ENCODE results near the gene IRX3. TPM values are rescaled to one million over a fixed set of nuclear protein-coding genes. Genes with fewer than 3 reads are reported as not detected.
A peak's percentile ranks its signal among the peaks of the same experiment; 100 is the strongest.

Gene IRX3
- total RNA-seq, 2 donors from 2014 or later, result 0.54 TPM; not detected in 1

DNA sequence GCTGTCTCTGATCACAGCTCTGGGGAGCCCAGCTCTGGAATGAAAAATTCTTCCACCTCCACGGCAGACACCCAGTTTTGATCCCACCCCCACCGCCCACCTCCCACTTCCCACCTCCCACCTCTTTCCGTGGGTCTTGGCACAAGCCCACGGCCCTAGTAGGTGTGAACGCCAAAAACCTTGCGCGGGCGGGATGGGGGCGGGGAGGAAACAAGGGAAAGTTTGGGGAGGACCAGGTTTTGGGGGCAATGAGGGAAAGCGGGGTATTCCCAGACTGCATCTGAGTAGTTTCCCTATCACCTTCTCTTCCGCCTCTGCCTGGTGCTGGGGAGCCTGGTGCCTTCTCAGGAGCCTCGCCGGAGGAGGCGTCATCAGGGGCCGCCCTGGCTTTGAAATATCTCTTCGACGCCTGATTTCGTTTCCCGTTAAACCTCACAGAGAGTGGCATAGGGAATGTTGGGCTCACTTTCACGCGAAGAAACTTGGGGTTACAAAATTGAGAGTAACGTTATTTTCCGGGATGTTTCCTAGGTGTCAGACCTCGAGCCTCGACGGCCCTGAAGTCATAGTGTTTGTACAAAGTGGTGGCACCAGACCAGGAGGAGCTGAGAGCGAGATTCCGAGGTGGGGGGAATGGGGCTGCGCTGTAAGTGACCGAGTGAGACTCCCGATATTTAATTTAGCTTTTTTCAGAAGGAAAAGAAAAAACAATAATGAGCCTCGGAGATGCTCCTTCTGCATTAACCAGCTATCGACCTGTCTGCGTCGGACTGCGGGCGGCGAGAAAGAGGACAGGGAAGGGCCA lies 1.6 kb upstream of the IRX3 start:
- Histone ChIP-seq H3K27ac (no peak overlapping the region), H3K9me3 (no peaks in the 10 kb centered on the region), H3K36me3 (no peaks in the 10 kb centered on the region), H3K9ac (ENCODE audit: low read depth in 2 of 2, low read length in 2 of 2) (no peak overlapping the region), H3K27me3 (peaks cover 85% of the 10 kb centered on the region), H3K4me1 (no peaks in the 10 kb centered on the region), H3K4me3 (no peak overlapping the region)
- intact Hi-C loops (cut with DNase I), result loop anchor here (10.0 kb wide), 1 partner anchor 647 kb away; the partner anchor contains the start of gene IRX5
- DNase-seq, result no peak
- TF ChIP-seq, protein P1, sequence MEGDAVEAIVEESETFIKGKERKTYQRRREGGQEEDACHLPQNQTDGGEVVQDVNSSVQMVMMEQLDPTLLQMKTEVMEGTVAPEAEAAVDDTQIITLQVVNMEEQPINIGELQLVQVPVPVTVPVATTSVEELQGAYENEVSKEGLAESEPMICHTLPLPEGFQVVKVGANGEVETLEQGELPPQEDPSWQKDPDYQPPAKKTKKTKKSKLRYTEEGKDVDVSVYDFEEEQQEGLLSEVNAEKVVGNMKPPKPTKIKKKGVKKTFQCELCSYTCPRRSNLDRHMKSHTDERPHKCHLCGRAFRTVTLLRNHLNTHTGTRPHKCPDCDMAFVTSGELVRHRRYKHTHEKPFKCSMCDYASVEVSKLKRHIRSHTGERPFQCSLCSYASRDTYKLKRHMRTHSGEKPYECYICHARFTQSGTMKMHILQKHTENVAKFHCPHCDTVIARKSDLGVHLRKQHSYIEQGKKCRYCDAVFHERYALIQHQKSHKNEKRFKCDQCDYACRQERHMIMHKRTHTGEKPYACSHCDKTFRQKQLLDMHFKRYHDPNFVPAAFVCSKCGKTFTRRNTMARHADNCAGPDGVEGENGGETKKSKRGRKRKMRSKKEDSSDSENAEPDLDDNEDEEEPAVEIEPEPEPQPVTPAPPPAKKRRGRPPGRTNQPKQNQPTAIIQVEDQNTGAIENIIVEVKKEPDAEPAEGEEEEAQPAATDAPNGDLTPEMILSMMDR (IDR thresholded peaks at IDR 0.05), result no peak

DNA sequence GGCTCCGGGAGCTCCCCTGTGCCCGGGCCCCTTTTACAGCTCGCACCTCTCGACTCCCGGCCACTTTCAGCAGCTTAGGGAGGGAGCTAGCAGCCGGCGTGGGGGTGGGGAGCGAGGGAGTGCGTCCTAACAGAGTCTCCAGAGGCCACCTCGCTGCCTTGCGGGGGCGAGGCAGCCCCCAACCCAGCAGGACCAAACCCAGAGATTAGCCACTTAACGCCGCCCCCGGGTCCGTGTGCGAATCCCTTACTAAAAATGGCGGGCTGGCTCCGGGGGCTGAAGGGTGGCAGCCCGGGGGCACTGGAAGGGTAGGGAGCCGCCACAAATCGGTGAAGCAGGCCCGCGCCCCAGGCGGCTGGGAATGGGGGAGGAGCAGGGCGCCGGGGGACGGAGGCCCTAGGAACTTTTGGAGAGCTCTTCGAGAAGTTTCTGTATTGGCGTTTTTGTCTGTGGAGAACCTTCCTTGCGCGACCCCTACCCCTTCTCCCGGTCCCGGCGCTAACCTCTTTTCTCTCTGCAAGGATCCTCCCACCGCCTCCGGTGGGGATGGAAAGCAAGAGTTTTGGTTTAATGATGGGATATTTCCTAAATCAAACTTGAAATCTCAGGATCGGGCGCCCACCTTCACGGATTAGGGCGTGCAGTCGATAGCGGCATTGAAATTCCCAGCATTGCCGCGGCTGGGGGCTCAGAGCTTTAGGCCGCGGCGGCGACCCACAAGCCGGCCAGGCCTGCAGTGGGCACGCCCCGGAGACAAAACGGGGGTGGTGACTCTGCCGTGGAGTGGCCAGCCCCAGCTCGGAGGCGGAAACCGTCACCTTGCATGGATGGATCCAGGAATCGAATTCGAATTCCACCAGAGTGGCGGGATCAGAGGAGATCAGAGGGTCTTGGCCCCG lies 793 bp upstream of the IRX3 start:
- peak overlapping the region; percentile 9 for H3K4me3 ChIP-seq
- H3K4me1 ChIP-seq, result peaks cover 3% of the 10 kb centered on the region
- H3K27me3 ChIP-seq, result peaks cover 91% of the 10 kb centered on the region
- H3K9ac ChIP-seq (ENCODE audit: low read depth in 2 of 2, low read length in 2 of 2), result no peak overlapping the region
- H3K36me3 ChIP-seq, result no peaks in the 10 kb centered on the region
- intact Hi-C loops (cut with DNase I), result loop anchor here (10.0 kb wide), 1 partner anchor 647 kb away; the partner anchor contains the start of gene IRX5
- DNase-seq, result no peak
- H3K9me3 ChIP-seq, result no peaks in the 10 kb centered on the region
- H3K27ac ChIP-seq, result no peak overlapping the region
- TF ChIP-seq, protein P1 (IDR thresholded peaks at IDR 0.05), result no peak

DNA sequence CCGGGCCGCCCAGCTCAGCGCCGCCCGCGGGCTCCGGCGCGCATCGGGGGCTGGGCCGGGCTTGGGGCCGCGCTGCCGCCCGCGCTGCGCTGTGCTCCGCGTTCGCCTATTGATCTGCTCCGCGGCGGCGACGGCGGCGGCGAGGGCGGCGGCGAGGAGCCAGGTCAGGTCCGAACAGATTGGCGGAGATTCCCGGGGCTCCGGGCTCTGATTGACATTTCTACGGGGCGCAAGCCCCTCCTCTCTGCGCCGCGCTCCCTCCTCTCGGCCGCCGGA lies 559 bp downstream of the IRX3 start:
- no peak overlapping the region for H3K27ac ChIP-seq
- no peaks in the 10 kb centered on the region for H3K36me3 ChIP-seq
- intact Hi-C loops (cut with DNase I), result loop anchor here (10.0 kb wide), 1 partner anchor 649 kb away; the partner anchor contains the start of gene IRX5

DNA sequence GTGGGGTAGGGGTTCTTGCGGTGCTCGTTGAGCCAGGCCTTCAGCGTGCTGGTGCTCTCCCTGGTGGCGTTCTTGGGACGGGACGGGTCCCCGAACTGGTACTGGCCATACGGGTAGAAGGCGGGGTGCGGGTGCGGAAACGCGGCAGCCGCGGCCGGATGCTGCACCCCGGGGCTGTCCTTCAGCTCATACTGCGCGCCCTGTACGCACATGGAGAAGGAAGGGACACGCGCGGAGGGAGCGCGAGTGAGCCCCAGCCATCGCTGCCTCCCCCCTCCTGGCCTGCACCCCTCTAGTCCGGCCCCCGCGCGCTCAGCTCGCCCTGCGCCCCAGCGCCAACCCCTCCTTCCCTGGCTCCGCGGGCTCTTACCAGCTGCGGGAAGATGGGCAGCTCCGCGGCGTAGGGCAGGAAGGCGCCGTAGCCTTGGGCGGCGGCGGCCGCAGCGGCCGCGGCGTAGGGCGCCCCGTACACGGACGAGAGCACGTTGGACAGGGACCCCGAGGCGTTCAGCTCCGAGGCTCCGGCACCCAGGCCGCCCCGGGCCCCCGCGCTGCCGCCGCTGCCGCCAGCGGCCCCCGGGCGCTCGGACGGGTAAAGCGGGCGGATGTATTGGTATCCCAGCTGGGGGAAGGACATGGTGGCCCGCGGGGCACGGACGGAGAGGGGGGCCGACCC lies 1.0 kb downstream of the IRX3 start:
- DNase-seq, result no peak
- no peaks in the 10 kb centered on the region for H3K36me3 ChIP-seq
- H3K9me3 ChIP-seq, result no peaks in the 10 kb centered on the region
- no peak overlapping the region for H3K9ac ChIP-seq (ENCODE audit: low read depth in 2 of 2, low read length in 2 of 2)
- peaks cover 92% of the 10 kb centered on the region for H3K27me3 ChIP-seq
- H3K4me3 ChIP-seq, result peak overlapping the region; percentile 9
- TF ChIP-seq, protein P1 (IDR thresholded peaks at IDR 0.05), result no peak
- peaks cover 11% of the 10 kb centered on the region for H3K4me1 ChIP-seq
- no peak overlapping the region for H3K27ac ChIP-seq
- intact Hi-C loops (cut with DNase I), result loop anchor here (10.0 kb wide), 1 partner anchor 649 kb away; the partner anchor contains the start of gene IRX5

More for the DNA sequence above, 559 bp downstream of the IRX3 start:
- H3K4me3 ChIP-seq, result peak overlapping the region; percentile 22
- peaks cover 95% of the 10 kb centered on the region for H3K27me3 ChIP-seq
- no peak overlapping the region for H3K9ac ChIP-seq (ENCODE audit: low read depth in 2 of 2, low read length in 2 of 2)
- no peaks in the 10 kb centered on the region for H3K9me3 ChIP-seq
- TF ChIP-seq, protein P1 (IDR thresholded peaks at IDR 0.05), result no peak
- DNase-seq, result no peak
- H3K4me1 ChIP-seq, result peaks cover 11% of the 10 kb centered on the region

DNA sequence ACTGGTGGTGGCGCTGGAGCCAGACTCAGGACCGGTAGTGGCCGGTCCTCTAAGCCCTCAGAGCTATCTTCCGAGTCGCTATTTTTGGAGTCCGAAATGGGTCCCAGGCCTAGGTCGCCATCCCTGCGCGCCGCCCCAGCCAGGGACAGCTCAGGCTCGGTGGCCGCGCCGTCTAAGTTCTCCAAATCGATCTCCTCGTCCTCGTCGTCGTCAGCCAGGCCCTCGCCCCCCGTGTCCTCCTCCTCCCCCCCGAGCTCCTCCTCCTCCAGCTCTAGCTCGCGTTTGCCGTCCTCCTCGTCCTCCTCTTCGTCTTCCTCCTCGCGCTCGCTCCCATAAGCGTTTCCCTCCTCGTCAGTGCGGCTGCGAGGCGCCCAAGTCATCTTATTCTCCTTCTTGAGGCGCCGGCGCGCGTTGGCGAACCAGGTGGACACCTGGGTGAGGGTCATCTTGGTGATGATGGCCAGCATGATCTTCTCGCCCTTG lies 1.6 kb downstream of the IRX3 start:
- Histone ChIP-seq H3K9me3 (no peaks in the 10 kb centered on the region), H3K27ac (no peak overlapping the region), H3K36me3 (no peaks in the 10 kb centered on the region), H3K27me3 (peaks cover 86% of the 10 kb centered on the region), H3K4me1 (peaks cover 11% of the 10 kb centered on the region), H3K9ac (ENCODE audit: low read depth in 2 of 2, low read length in 2 of 2) (no peak overlapping the region), H3K4me3 (no peak overlapping the region)
- TF ChIP-seq, protein P1 (IDR thresholded peaks at IDR 0.05), result no peak
- no peak for DNase-seq
- intact Hi-C loops (cut with DNase I), result loop anchor here (10.0 kb wide), 1 partner anchor 650 kb away; the partner anchor contains the start of gene IRX5
